H1 (cell line): ENCODE results near the gene FSD1L. TPM values are rescaled to one million over a fixed set of nuclear protein-coding genes. Genes with fewer than 3 reads are reported as not detected.
A peak's percentile ranks its signal among the peaks of the same experiment; 100 is the strongest.
"Not testable (repeated sequence)": the region's sequence is repeated elsewhere in the genome, so short reads cannot be mapped to it uniquely, and the experiment has no call there.

Experiments
- CTCF ChIA-PET: fragments of 300-600 bp; sonication (Branson Sonifier 250); formaldehyde crosslinking; loops from one replicate; lab custom pipeline; 2021; ENCODE audit not compliant: partially characterized antibody; lab: Charles Lee
- POLR2A ChIA-PET: fragments of 300-600 bp; sonication (Branson Sonifier 250); formaldehyde crosslinking; loops from one replicate; lab custom pipeline; 2021; ENCODE audit warnings: inconsistent platforms; ENCODE audit not compliant: partially characterized antibody; lab: Charles Lee
- DNase-seq, 2 experiments: peaks; one replicate each; pipeline versions ENCODE4 v3.0.0 to v3.0.0-alpha.2; 2010 to 2022; ENCODE audit warnings: low spot score in 2 of 2, low read depth in 1 of 2, mixed read lengths in 1 of 2
- FAIRE-seq: peaks from 2 replicates; lab custom pipeline; 2011; peaks lifted over from hg19 to GRCh38; lab: Jason Lieb, UNC
- H2AFZ ChIP-seq: 2 replicates; pipeline ENCODE4 v1.8.1; 2012; ENCODE audit warnings: low read length, inconsistent platforms
- H2AK5ac ChIP-seq: 2 replicates; pipeline ENCODE4 v1.6.1; 2013; ENCODE audit warnings: low read depth, low read length
- H2BK120ac ChIP-seq: replicated peaks from 2 replicates; pipeline ENCODE3; 2013; ENCODE audit warnings: low read depth, low read length, inconsistent platforms
- H2BK12ac ChIP-seq: 2 replicates; pipeline ENCODE4 v1.6.1; 2013; ENCODE audit warnings: low read depth, low read length
- H2BK15ac ChIP-seq: 2 replicates; pipeline ENCODE4 v1.6.1; 2013; ENCODE audit warnings: low read length
- H2BK20ac ChIP-seq: 2 replicates; pipeline ENCODE4 v1.6.1; 2013; ENCODE audit warnings: low read length
- H2BK5ac ChIP-seq: 2 replicates; pipeline ENCODE4 v1.6.1; 2013; ENCODE audit warnings: low read depth, low read length
- H3K14ac ChIP-seq: 2 replicates; pipeline ENCODE4 v1.6.1; 2013; ENCODE audit warnings: inconsistent platforms; ENCODE audit not compliant: insufficient read length
- H3K18ac ChIP-seq: 2 replicates; pipeline ENCODE4 v1.6.1; 2013; ENCODE audit warnings: low read length; ENCODE audit errors: extremely low read depth
- H3K23ac ChIP-seq: 2 replicates; pipeline ENCODE4 v1.6.1; 2013; ENCODE audit warnings: inconsistent platforms; ENCODE audit not compliant: insufficient read length
- H3K23me2 ChIP-seq: 2 replicates; pipeline ENCODE4 v1.6.1; 2013; ENCODE audit warnings: low read depth, low read length
- H3K27ac ChIP-seq: 2 replicates; pipeline ENCODE4 v1.6.1; 2011; ENCODE audit warnings: low read depth, low read length, inconsistent platforms
- H3K27me3 ChIP-seq, 4 experiments: replicated peaks in 1 of 4; 1 replicate in 1 of 4; 2 replicates in 3 of 4; pipeline versions ENCODE4 v1.6.1 to v1.8.1; 2011 to 2013; ENCODE audit warnings: low read length in 3 of 4, mild to moderate bottlenecking in 3 of 4, inconsistent platforms in 2 of 4, mixed read lengths in 2 of 4, moderate library complexity in 1 of 4; ENCODE audit not compliant: control insufficient read depth in 3 of 4, insufficient read depth in 3 of 4; ENCODE audit errors: extremely low read depth in 1 of 4
- H3K36me3 ChIP-seq, 4 experiments: 2 replicates each; pipeline versions ENCODE4 v1.6.1 to v1.8.1; 2011 to 2013; ENCODE audit warnings: mild to moderate bottlenecking in 4 of 4, low read length in 3 of 4, moderate library complexity in 2 of 4, control low read depth in 1 of 4, inconsistent platforms in 1 of 4; ENCODE audit not compliant: insufficient read depth in 4 of 4, control insufficient read depth in 2 of 4
- H3K4ac ChIP-seq: replicated peaks from 2 replicates; pipeline ENCODE3; 2013; ENCODE audit warnings: low read length, low read depth, mixed read lengths, inconsistent platforms; ENCODE audit not compliant: insufficient read length
- H3K4me1 ChIP-seq, 4 experiments: replicated peaks in 1 of 4; 1 replicate in 1 of 4; 2 replicates in 3 of 4; pipeline versions ENCODE4 v1.6.1 to v1.8.1; 2011 to 2013; ENCODE audit warnings: low read length in 3 of 4, inconsistent platforms in 2 of 4, mixed read lengths in 1 of 4; ENCODE audit not compliant: insufficient read depth in 4 of 4, control insufficient read depth in 3 of 4
- H3K4me2 ChIP-seq, 2 experiments: 2 replicates each; pipeline versions ENCODE4 v1.6.1 to v1.8.1; 2011 to 2013; ENCODE audit warnings: low read depth in 2 of 2, low read length in 2 of 2, control low read depth in 1 of 2, inconsistent platforms in 1 of 2, mild to moderate bottlenecking in 1 of 2; ENCODE audit not compliant: insufficient read depth in 1 of 2
- H3K4me3 ChIP-seq, 4 experiments: fragments of 200-600, 300-600 bp in 1 of 4; sonication (generic), shearing (Covaris generic), sonication (Bioruptor Twin) in 1 of 4; 2 replicates each; pipeline versions ENCODE4 v1.5.1 to v1.8.1; 2011 to 2016; ENCODE audit warnings: low read length in 4 of 4, low read depth in 3 of 4, control low read depth in 2 of 4, inconsistent platforms in 2 of 4, mild to moderate bottlenecking in 2 of 4, mixed read lengths in 1 of 4, moderate library complexity in 1 of 4; ENCODE audit not compliant: insufficient read depth in 2 of 4; ENCODE audit errors: extremely low read depth in 1 of 4
- H3K56ac ChIP-seq: replicated peaks from 2 replicates; pipeline ENCODE3; 2013; ENCODE audit warnings: low read depth, mild to moderate bottlenecking, mixed read lengths, low read length, inconsistent platforms; ENCODE audit not compliant: insufficient read length
- H3K79me1 ChIP-seq: 2 replicates; pipeline ENCODE4 v1.6.1; 2013; ENCODE audit warnings: low read depth, low read length, control low read depth
- H3K79me2 ChIP-seq, 2 experiments: 2 replicates each; pipeline versions ENCODE4 v1.6.1 to v1.8.1; 2012 to 2013; ENCODE audit warnings: low read length in 2 of 2, mild to moderate bottlenecking in 2 of 2, inconsistent platforms in 1 of 2; ENCODE audit not compliant: insufficient read depth in 2 of 2, control insufficient read depth in 1 of 2
- H3K9ac ChIP-seq, 4 experiments: replicated peaks in 1 of 4; 1 replicate in 1 of 4; 2 replicates in 3 of 4; pipeline versions ENCODE4 v1.6.1 to v1.8.1; 2011 to 2013; ENCODE audit warnings: low read depth in 3 of 4, low read length in 3 of 4, control low read depth in 2 of 4, mild to moderate bottlenecking in 2 of 4, moderate library complexity in 2 of 4, inconsistent platforms in 1 of 4; ENCODE audit errors: extremely low read depth in 1 of 4
- H3K9me3 ChIP-seq, 2 experiments: 2 replicates each; pipeline versions ENCODE4 v1.6.1 to v1.8.1; 2012 to 2013; ENCODE audit warnings: mild to moderate bottlenecking in 2 of 2, moderate library complexity in 2 of 2, control low read depth in 1 of 2, inconsistent platforms in 1 of 2, low read depth in 1 of 2, low read length in 1 of 2, mixed read lengths in 1 of 2; ENCODE audit not compliant: insufficient read depth in 2 of 2
- H4K20me1 ChIP-seq, 2 experiments: replicated peaks in 1 of 2; 2 replicates each; pipeline versions ENCODE3 to v1.8.1; 2011 to 2013; ENCODE audit warnings: inconsistent platforms in 2 of 2, low read length in 2 of 2, mild to moderate bottlenecking in 1 of 2; ENCODE audit not compliant: insufficient read depth in 2 of 2, control insufficient read depth in 1 of 2
- H4K5ac ChIP-seq: 2 replicates; pipeline ENCODE4 v1.6.1; 2013; ENCODE audit warnings: low read length, low read depth, mixed read lengths, inconsistent platforms; ENCODE audit not compliant: insufficient read length
- H4K8ac ChIP-seq: 2 replicates; pipeline ENCODE4 v1.8.0; 2013; ENCODE audit warnings: mild to moderate bottlenecking, moderate library complexity, low read length, inconsistent platforms; ENCODE audit not compliant: insufficient read depth; ENCODE audit errors: extremely low read depth
- H4K91ac ChIP-seq: replicated peaks from 2 replicates; pipeline ENCODE3; 2013; ENCODE audit warnings: low read length, mixed read lengths, inconsistent platforms; ENCODE audit not compliant: insufficient read length
- RBBP5 ChIP-seq: IDR thresholded peaks from 2 replicates; pipeline ENCODE4 v1.7.1; 2012; ENCODE audit warnings: low read depth, mild to moderate bottlenecking, inconsistent platforms, low read length, moderate library complexity, borderline replicate concordance
- YY1 ChIP-seq: IDR thresholded peaks from 2 replicates; pipeline ENCODE4 v1.6.1; 2011; ENCODE audit warnings: low read depth, mild to moderate bottlenecking, low read length
- WGBS, 2 experiments: shearing (Covaris generic) in 1 of 2; methylation state at CpG; one replicate each; pipeline versions ENCODE4 v1.1.6 to v1.1.7; 2013 to 2015; ENCODE audit warnings: low lambda C conversion rate in 2 of 2, mixed read lengths in 2 of 2, inconsistent platforms in 1 of 2, low coverage in 1 of 2, missing lambda C conversion rate in 1 of 2; ENCODE audit not compliant: insufficient replicate concordance in 2 of 2, insufficient coverage in 1 of 2, insufficient read length in 1 of 2; ENCODE audit errors: extremely low coverage in 1 of 2, missing lambda C conversion rate in 1 of 2; 5-methylcytosine and 5-hydroxymethylcytosine counted together
- polyA plus RNA-seq, 7 experiments: library from polyadenylated mRNA; depleted of rRNA in 3 of 7; stranded (reverse) in 5 of 7; unstranded in 2 of 7; fragments of >200 nt in 5 of 7; fragments of 200-250 nt in 2 of 7; gene quantifications; 1 replicate in 5 of 7; 2 replicates in 1 of 7; 4 replicates in 1 of 7; pipeline versions ENCODE4 v1.2.1 to v1.2.3, GENCODE V29; 2011 to 2013; ENCODE audit warnings: missing spikeins in 2 of 7, mixed read lengths in 2 of 7
- total RNA-seq: library from RNA; stranded (reverse); fragmentation: NEBNext Ultra II Directional; extraction: Animal tissue kit (Norgen Biotek cat#: 25700); gene quantifications from 2 replicates; pipeline ENCODE4 v1.2.1, GENCODE V29; 2021
- TF ChIP-seq, protein P1 (sequence below): IDR thresholded peaks from 2 replicates; pipeline ENCODE4 v1.6.1; 2012; ENCODE audit warnings: inconsistent platforms

FSD1L gene
- total and polyA plus RNA-seq, 2 of the 8 experiments (the other 6 are each of a cell fraction or from before 2014, with no cell fraction given): 0.91 to 4.8 TPM

- H3K27ac ChIP-seq, H2BK20ac ChIP-seq, H4K5ac ChIP-seq, H3K23ac ChIP-seq, H3K4me1 ChIP-seq, H3K79me1 ChIP-seq, H3K9me3 ChIP-seq, H3K4ac ChIP-seq, H2AK5ac ChIP-seq, H3K18ac ChIP-seq, H2AFZ ChIP-seq, H4K20me1 ChIP-seq, H2BK15ac ChIP-seq, H3K79me2 ChIP-seq, H3K23me2 ChIP-seq, FAIRE-seq, H4K91ac ChIP-seq, H3K14ac ChIP-seq, H2BK120ac ChIP-seq, H3K36me3 ChIP-seq, H3K27me3 ChIP-seq, H3K56ac ChIP-seq: not testable (repeated sequence)
- WGBS, 2 experiments: 37% methylated on average over 12 of the region's 16 CpGs; no CpG with 5 or more reads in 1 of the 2 experiments
- ChIA-PET CTCF (interaction anchor here (1.1 to 2.3 kb wide), 3 partner anchors 10 to 260 kb away, joined by 3 to 5 read pairs (median 3); no protein-coding TSS in a partner anchor), POLR2A (interaction anchor here (0.6 kb wide), 1 partner anchor 25 kb away, joined by 3 read pairs; no protein-coding TSS in a partner anchor)
- peak in 1 of 2 experiments; percentile 60 for DNase-seq
- peak overlapping the region in 3 of 4 experiments; percentile 44 to 66 (median 51); a peak in 5 of 7 replicates for H3K9ac ChIP-seq
- H4K8ac ChIP-seq: peak overlapping the region; percentile 86; the same call in 1 of the 2 replicates
- peak overlapping the region in 3 of 4 experiments; percentile 17 to 45 (median 34); a peak in 4 of 8 replicates for H3K4me3 ChIP-seq
- 0 out of 2 replicates have a peak overlapping the region, but pooled peaks have one; percentile 60 for H2BK5ac ChIP-seq
- H2BK12ac ChIP-seq: peak overlapping the region; percentile 27; the same call in 1 of the 2 replicates
- H3K4me2 ChIP-seq: peak overlapping the region; percentile 46 to 68; a peak in 3 of 4 replicates
- TF ChIP-seq RBBP5 (0 out of 2 replicates have a peak, but pooled peaks have one; percentile 39), YY1 (0 out of 2 replicates have a peak, but pooled peaks have one; percentile 23)
- TF ChIP-seq, protein P1, sequence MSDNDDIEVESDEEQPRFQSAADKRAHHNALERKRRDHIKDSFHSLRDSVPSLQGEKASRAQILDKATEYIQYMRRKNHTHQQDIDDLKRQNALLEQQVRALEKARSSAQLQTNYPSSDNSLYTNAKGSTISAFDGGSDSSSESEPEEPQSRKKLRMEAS: peak; percentile 25; the same call in 1 of the 2 replicates
Measured at GRCh38 chr9:105581550-105581949, 133.7 kb downstream of the FSD1L start.
